BLaER1 treated with 17β-estradiol and CSF1 and Interleukin-3, amounts not matched to agents 10 nM and 100 nM (cell line): Measurements from ENCODE around the gene ABL2.
A peak's percentile ranks its signal among the peaks of the same experiment; 100 is the strongest.
"Not testable (repeated sequence)": the region's sequence is repeated elsewhere in the genome, so short reads cannot be mapped to it uniquely, and the experiment has no call there.

Source experiments
- H3K27ac ChIP-seq, 11 experiments: shearing (Covaris generic); formaldehyde crosslinking; 2 replicates each; pipeline ENCODE4 v1.8.1; 2022
- H3K27me3 ChIP-seq, 11 experiments: shearing (Covaris generic); formaldehyde crosslinking; 2 replicates each; pipeline ENCODE4 v1.8.1; 2022
- H3K36me3 ChIP-seq, 11 experiments: shearing (Covaris generic); formaldehyde crosslinking; 2 replicates each; pipeline ENCODE4 v1.8.1; 2022
- H3K4me1 ChIP-seq, 10 experiments: shearing (Covaris generic); formaldehyde crosslinking; 2 replicates each; pipeline ENCODE4 v1.8.1; 2022
- H3K4me2 ChIP-seq, 11 experiments: shearing (Covaris generic); formaldehyde crosslinking; 2 replicates each; pipeline ENCODE4 v1.8.1; 2022
- H3K4me3 ChIP-seq, 10 experiments: shearing (Covaris generic); formaldehyde crosslinking; 2 replicates each; pipeline ENCODE4 v1.8.1; 2022
- H3K9ac ChIP-seq, 11 experiments: shearing (Covaris generic); formaldehyde crosslinking; 2 replicates each; pipeline ENCODE4 v1.8.1; 2022
- H3K9me3 ChIP-seq, 11 experiments: shearing (Covaris generic); formaldehyde crosslinking; replicated peaks in 1 of 11; 2 replicates each; pipeline ENCODE4 v1.8.1; 2022
- H4K20me1 ChIP-seq, 11 experiments: shearing (Covaris generic); formaldehyde crosslinking; 2 replicates each; pipeline ENCODE4 v1.8.1; 2022
- Cebpa-rat ChIP-seq, 11 experiments: shearing (Covaris generic); IDR thresholded peaks; 2 replicates each; pipeline ENCODE4 v1.8.1; 2022

Gene ABL2

GRCh38 chr1:179251675-179252074, 22.2 kb upstream of the ABL2 start:
- peaks cover 0 to 6% (median 0%) of the 10 kb centered on the region in 10 experiments; a peak in 5 of 20 replicates for H3K4me1 ChIP-seq
- no peak overlapping the region for H3K4me2 ChIP-seq
- H4K20me1 ChIP-seq, result no peaks in the 10 kb centered on the region
- no peaks in the 10 kb centered on the region for H3K36me3 ChIP-seq
- H3K27ac ChIP-seq, result no peak overlapping the region
- H3K9me3 ChIP-seq, result no peaks in the 10 kb centered on the region
- no peak overlapping the region for H3K4me3 ChIP-seq
- H3K27me3 ChIP-seq, result no peaks in the 10 kb centered on the region
- H3K9ac ChIP-seq, result no peak overlapping the region
- no peak for TF ChIP-seq Cebpa-rat (IDR thresholded peaks at IDR 0.05)

GRCh38 chr1:179247923-179248322, 18.4 kb upstream of the ABL2 start:
- no peaks in the 10 kb centered on the region for H3K27me3 ChIP-seq
- no peak for TF ChIP-seq Cebpa-rat (IDR thresholded peaks at IDR 0.05)
- no peaks in the 10 kb centered on the region for H3K9me3 ChIP-seq
- no peak overlapping the region for H3K4me2 ChIP-seq
- H3K27ac ChIP-seq, result no peak overlapping the region
- H3K4me1 ChIP-seq, result peaks cover 0 to 6% (median 0%) of the 10 kb centered on the region in 10 experiments; a peak in 5 of 20 replicates
- no peak overlapping the region for H3K9ac ChIP-seq
- H4K20me1 ChIP-seq, result no peaks in the 10 kb centered on the region
- no peak overlapping the region for H3K4me3 ChIP-seq
- H3K36me3 ChIP-seq, result no peaks in the 10 kb centered on the region

- H3K9me3 ChIP-seq, H3K36me3 ChIP-seq, H4K20me1 ChIP-seq, H3K4me2 ChIP-seq, H3K4me1 ChIP-seq, H3K9ac ChIP-seq, H3K4me3 ChIP-seq, H3K27me3 ChIP-seq, H3K27ac ChIP-seq: not testable (repeated sequence)
These were observed 15.9 kb upstream of the ABL2 start for GRCh38 chr1:179245426-179245825.

- no peaks in the 10 kb centered on the region for H3K36me3 ChIP-seq
These were observed 12.1 kb upstream of the ABL2 start for GRCh38 chr1:179241530-179242097.

GRCh38 chr1:179237222-179237621, 7.7 kb upstream of the ABL2 start:
- Histone ChIP-seq H3K27me3 (no peaks in the 10 kb centered on the region), H3K9me3 (no peaks in the 10 kb centered on the region), H3K4me2 (no peak overlapping the region), H3K27ac (no peak overlapping the region), H3K9ac (no peak overlapping the region), H3K36me3 (no peaks in the 10 kb centered on the region), H3K4me1 (no peaks in the 10 kb centered on the region), H3K4me3 (no peak overlapping the region), H4K20me1 (no peaks in the 10 kb centered on the region)
- TF ChIP-seq Cebpa-rat (IDR thresholded peaks at IDR 0.05), result no peak

More at GRCh38 chr1:179241530-179242097, 12.1 kb upstream of the ABL2 start:
- no peak overlapping the region for H3K27ac ChIP-seq
- TF ChIP-seq Cebpa-rat (IDR thresholded peaks at IDR 0.05), result no peak
- H3K9me3 ChIP-seq, result no peaks in the 10 kb centered on the region
- H4K20me1 ChIP-seq, result no peaks in the 10 kb centered on the region
- H3K9ac ChIP-seq, result no peak overlapping the region
- H3K27me3 ChIP-seq, result no peaks in the 10 kb centered on the region
- H3K4me3 ChIP-seq, result no peak overlapping the region
- no peak overlapping the region for H3K4me2 ChIP-seq
- H3K4me1 ChIP-seq, result no peaks in the 10 kb centered on the region

GRCh38 chr1:179234863-179235262, 5.4 kb upstream of the ABL2 start:
- Histone ChIP-seq H3K27ac (no peak overlapping the region), H3K4me2 (no peak overlapping the region)
- TF ChIP-seq Cebpa-rat (IDR thresholded peaks at IDR 0.05), result no peak

GRCh38 chr1:179231923-179232322, 2.4 kb upstream of the ABL2 start:
- Histone ChIP-seq H4K20me1 (peaks cover 0 to 19% (median 13%) of the 10 kb centered on the region in 11 experiments; a peak in 10 of 22 replicates), H3K4me2 (no peak overlapping the region), H3K9ac (no peak overlapping the region), H3K27ac (no peak overlapping the region), H3K36me3 (peaks cover 0 to 6% (median 0%) of the 10 kb centered on the region in 11 experiments; a peak in 2 of 22 replicates), H3K4me1 (peaks cover 13 to 28% (median 22%) of the 10 kb centered on the region in 10 experiments; a peak in 19 of 20 replicates), H3K27me3 (no peaks in the 10 kb centered on the region), H3K9me3 (no peaks in the 10 kb centered on the region), H3K4me3 (no peak overlapping the region)
- no peak for TF ChIP-seq Cebpa-rat (IDR thresholded peaks at IDR 0.05)

More at GRCh38 chr1:179234863-179235262, 5.4 kb upstream of the ABL2 start:
- H3K4me3 ChIP-seq, result no peak overlapping the region
- no peaks in the 10 kb centered on the region for H3K27me3 ChIP-seq
- no peaks in the 10 kb centered on the region for H4K20me1 ChIP-seq
- H3K4me1 ChIP-seq, result peaks cover 0 to 10% (median 5%) of the 10 kb centered on the region in 10 experiments; a peak in 11 of 20 replicates
- H3K9me3 ChIP-seq, result no peaks in the 10 kb centered on the region
- H3K9ac ChIP-seq, result no peak overlapping the region
- no peaks in the 10 kb centered on the region for H3K36me3 ChIP-seq

- Histone ChIP-seq H4K20me1 (peaks cover 0 to 32% (median 18%) of the 10 kb centered on the region in 11 experiments; a peak in 10 of 22 replicates), H3K27ac (no peak overlapping the region), H3K9me3 (no peaks in the 10 kb centered on the region), H3K4me1 (peaks cover 13 to 34% (median 23%) of the 10 kb centered on the region in 10 experiments; a peak in 19 of 20 replicates), H3K4me2 (peak overlapping the region in 3 of 11 experiments; percentile 83 to 94 (median 91); a peak in 2 of 22 replicates), H3K9ac (no peak overlapping the region), H3K36me3 (peaks cover 0 to 9% (median 0%) of the 10 kb centered on the region in 11 experiments; a peak in 2 of 22 replicates), H3K4me3 (no peak overlapping the region), H3K27me3 (no peaks in the 10 kb centered on the region)
- TF ChIP-seq Cebpa-rat (IDR thresholded peaks at IDR 0.05), result no peak
These were observed 1.2 kb upstream of the ABL2 start for GRCh38 chr1:179230721-179231120.

GRCh38 chr1:179230251-179230650, 774 bp upstream of the ABL2 start:
- Histone ChIP-seq H3K27ac (peak overlapping the region in 3 of 11 experiments; percentile 66 to 87 (median 67); a peak in 6 of 22 replicates), H3K27me3 (no peaks in the 10 kb centered on the region), H4K20me1 (peaks cover 0 to 36% (median 21%) of the 10 kb centered on the region in 11 experiments; a peak in 10 of 22 replicates), H3K4me2 (peak overlapping the region; percentile 74 to 94 (median 85)), H3K4me1 (peaks cover 13 to 34% (median 23%) of the 10 kb centered on the region in 10 experiments; a peak in 19 of 20 replicates), H3K9me3 (no peaks in the 10 kb centered on the region), H3K9ac (peak overlapping the region; percentile 49 to 96 (median 91); a peak in 20 of 22 replicates), H3K36me3 (peaks cover 0 to 9% (median 0%) of the 10 kb centered on the region in 11 experiments; a peak in 2 of 22 replicates), H3K4me3 (peak overlapping the region; percentile 78 to 99 (median 94))
- TF ChIP-seq Cebpa-rat (IDR thresholded peaks at IDR 0.05), result no peak
